HepG2 (cell line): ENCODE measurements around the gene C4BPA.
A peak's percentile ranks its signal among the peaks of the same experiment; 100 is the strongest.

Experiments
- CCAR2 ChIP-seq: fragments of 200-400 bp; formaldehyde crosslinking; optimal IDR thresholded peaks from 2 replicates; pipeline ENCODE3; 2018; ENCODE audit warnings: low read depth, mild to moderate bottlenecking, low read length, moderate library complexity
- CTCF ChIP-seq: sonication (generic); formaldehyde crosslinking; IDR thresholded peaks from 2 replicates; pipeline ENCODE4 v1.5.0; 2020; ENCODE audit warnings: mild to moderate bottlenecking, missing genetic modification reagents, moderate library complexity
- HIC2 ChIP-seq: sonication (generic); formaldehyde crosslinking; IDR thresholded peaks from 2 replicates; pipeline ENCODE4 v1.9.0; 2022; ENCODE audit warnings: low read depth, missing genetic modification reagents
- NR1H2 ChIP-seq: sonication (generic); formaldehyde crosslinking; IDR thresholded peaks from 2 replicates; pipeline ENCODE4 v1.8.1; 2022; ENCODE audit warnings: low read depth, missing genetic modification reagents, borderline replicate concordance
- PRDM10 ChIP-seq: sonication (generic); formaldehyde crosslinking; IDR thresholded peaks from 2 replicates; pipeline ENCODE4 v1.4.0; 2020; ENCODE audit warnings: low read depth, missing genetic modification reagents
- SKIL ChIP-seq: sonication (generic); formaldehyde crosslinking; IDR thresholded peaks from 2 replicates; pipeline ENCODE4 v1.8.0; 2022; ENCODE audit warnings: missing genetic modification reagents, mild to moderate bottlenecking, moderate library complexity, borderline replicate concordance
- STAG1 ChIP-seq: sonication (generic); formaldehyde crosslinking; IDR thresholded peaks from 2 replicates; pipeline ENCODE4 v1.4.0; 2020; ENCODE audit warnings: missing genetic modification reagents
- TARDBP ChIP-seq: sonication (generic); formaldehyde crosslinking; IDR thresholded peaks from 2 replicates; pipeline ENCODE4 v1.8.0; 2022; ENCODE audit warnings: mild to moderate bottlenecking, missing genetic modification reagents
- ZNF17 ChIP-seq: sonication (generic); formaldehyde crosslinking; IDR thresholded peaks from 2 replicates; pipeline ENCODE4 v1.5.0; 2020; ENCODE audit warnings: mild to moderate bottlenecking, missing genetic modification reagents
- ZNF318 ChIP-seq: sonication (generic); formaldehyde crosslinking; IDR thresholded peaks from 2 replicates; pipeline ENCODE4 v1.4.0; 2020; ENCODE audit warnings: mild to moderate bottlenecking, missing genetic modification reagents
- ZNF513 ChIP-seq: sonication (generic); formaldehyde crosslinking; conservative IDR thresholded peaks from 2 replicates; pipeline ENCODE4 v1.5.0; 2020; ENCODE audit warnings: missing genetic modification reagents
- ZNF552 ChIP-seq: sonication (generic); formaldehyde crosslinking; IDR thresholded peaks from 2 replicates; pipeline ENCODE4 v1.9.0; 2022; ENCODE audit warnings: missing genetic modification reagents, mild to moderate bottlenecking, borderline replicate concordance
- ZNF674 ChIP-seq: sonication (generic); formaldehyde crosslinking; IDR thresholded peaks from 2 replicates; pipeline ENCODE4 v1.5.0; 2020; ENCODE audit warnings: low read depth, mild to moderate bottlenecking, missing genetic modification reagents
- ZSCAN31 ChIP-seq: sonication (generic); formaldehyde crosslinking; IDR thresholded peaks from 2 replicates; pipeline ENCODE4 v1.5.0; 2020; ENCODE audit warnings: low read depth, mild to moderate bottlenecking, missing genetic modification reagents

- TF ChIP-seq CCAR2 (no peak), ZNF318 (no peak), PRDM10 (CRISPR knock-in tag) (no peak), STAG1 (CRISPR knock-in tag) (peak; percentile 91), ZNF513 (no peak), CTCF (CRISPR knock-in tag) (peak; percentile 92), HIC2 (CRISPR knock-in tag) (no peak), NR1H2 (CRISPR knock-in tag) (no peak), TARDBP (CRISPR knock-in tag) (no peak), ZSCAN31 (no peak), ZNF17 (CRISPR knock-in tag) (no peak), ZNF674 (CRISPR knock-in tag) (no peak), SKIL (CRISPR knock-in tag) (no peak), ZNF552 (no peak)
These were observed 26.3 kb upstream of the C4BPA start for GRCh38 chr1:207077470-207078377.
